Thyroid gland (tissue), 4 donors: ENCODE measurements around the gene RNF4.

Source experiments
- CTCF ChIP-seq, 6 experiments: fragments of 200-600 bp in 3 of 6; fragments of 450-650 bp in 3 of 6; sonication (generic) in 3 of 6; IDR thresholded peaks; one replicate each; pipeline ENCODE4 v1.5.1; 2016 to 2019; ENCODE audit warnings: antibody characterized with exemption in 6 of 6, mild to moderate bottlenecking in 2 of 6, inconsistent platforms in 1 of 6, moderate library complexity in 1 of 6
- POLR2A ChIP-seq, 2 donors: fragments of 450-650 bp; IDR thresholded peaks; one replicate each; pipeline ENCODE4 v1.6.1; 2017; ENCODE audit warnings: antibody characterized with exemption in 2 of 2, mild to moderate bottlenecking in 2 of 2, moderate library complexity in 1 of 2

- TF ChIP-seq CTCF (IDR thresholded peaks at IDR 0.05) (no peak), POLR2A (IDR thresholded peaks at IDR 0.05) (no peak)
Observed at GRCh38 chr4:2451036-2451520, 17.8 kb upstream of the RNF4 start.
